ENCODE data around the gene PTGFRN.

The PTGFRN gene

DNA sequence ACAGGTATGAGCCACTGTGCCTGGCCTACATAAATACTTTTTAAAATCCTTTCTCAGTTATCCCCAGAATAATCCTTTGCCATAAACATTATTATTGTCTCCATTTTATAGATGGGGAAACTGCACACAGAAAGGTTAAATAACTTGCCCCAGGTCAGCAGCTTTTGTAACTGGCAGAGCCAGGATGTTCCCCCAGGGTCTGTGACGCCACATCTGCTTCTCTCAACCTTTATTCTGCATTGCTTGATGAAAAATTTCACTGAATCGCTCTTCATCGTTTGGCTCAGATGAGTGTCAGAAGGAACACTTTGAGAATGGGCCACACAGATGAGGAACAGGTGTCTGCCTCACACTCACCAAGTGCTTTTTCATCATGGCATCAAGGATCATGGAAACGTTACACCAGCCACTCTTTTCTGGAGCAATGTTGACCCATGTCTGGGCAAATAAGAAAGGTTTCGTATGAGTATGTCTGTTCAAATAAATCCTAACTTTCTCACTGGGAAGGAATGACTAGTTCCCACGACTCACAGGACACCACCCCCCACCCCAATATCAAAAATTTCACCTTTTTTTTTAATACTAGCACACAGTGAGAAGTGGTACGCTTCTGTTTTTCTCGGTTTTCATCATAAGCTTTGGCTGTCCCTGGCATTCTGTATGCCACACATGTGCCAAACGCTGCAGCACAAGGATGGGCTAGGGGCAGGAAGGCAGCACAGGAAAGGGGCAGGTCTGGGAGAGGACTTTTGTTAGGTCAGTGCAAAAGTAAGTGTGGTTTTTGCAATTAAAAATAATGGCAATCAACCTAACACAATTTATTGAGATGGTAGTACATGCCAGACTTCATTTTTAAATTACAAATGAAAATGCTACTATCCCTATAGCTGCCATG, 9.0 kb upstream of the PTGFRN start:
- DNase-seq (ENCODE audit: low read depth, low spot score) = no peak
- H3K9me3 ChIP-seq (ENCODE audit: low read depth, low read length) = no peaks in the 10 kb centered on the region
- H3K36me3 ChIP-seq (ENCODE audit: insufficient read depth, low read length) = no peaks in the 10 kb centered on the region
- no peak overlapping the region for H3K9ac ChIP-seq (ENCODE audit: insufficient read length)
- no peak for TF ChIP-seq FOXP2 (optimal IDR thresholded peaks at IDR 0.05; ENCODE audit: control extremely low read depth, extremely low read length, insufficient read depth)
- TF ChIP-seq POLR2AphosphoS5 (IDR thresholded peaks at IDR 0.05; ENCODE audit: borderline replicate concordance, low read depth, low read length) = no peak
- no peak for TF ChIP-seq EZH2 (IDR thresholded peaks at IDR 0.05)
- no peak overlapping the region for H3K4me3 ChIP-seq
- H3K27ac ChIP-seq = no peak overlapping the region

- no peak for TF ChIP-seq EZH2 (IDR thresholded peaks at IDR 0.05)
- TF ChIP-seq FOXP2 (optimal IDR thresholded peaks at IDR 0.05; ENCODE audit: control extremely low read depth, extremely low read length, insufficient read depth) = no peak
Observed at GRCh38 chr1:116902027-116902426, 7.7 kb upstream of the PTGFRN start.

DNA sequence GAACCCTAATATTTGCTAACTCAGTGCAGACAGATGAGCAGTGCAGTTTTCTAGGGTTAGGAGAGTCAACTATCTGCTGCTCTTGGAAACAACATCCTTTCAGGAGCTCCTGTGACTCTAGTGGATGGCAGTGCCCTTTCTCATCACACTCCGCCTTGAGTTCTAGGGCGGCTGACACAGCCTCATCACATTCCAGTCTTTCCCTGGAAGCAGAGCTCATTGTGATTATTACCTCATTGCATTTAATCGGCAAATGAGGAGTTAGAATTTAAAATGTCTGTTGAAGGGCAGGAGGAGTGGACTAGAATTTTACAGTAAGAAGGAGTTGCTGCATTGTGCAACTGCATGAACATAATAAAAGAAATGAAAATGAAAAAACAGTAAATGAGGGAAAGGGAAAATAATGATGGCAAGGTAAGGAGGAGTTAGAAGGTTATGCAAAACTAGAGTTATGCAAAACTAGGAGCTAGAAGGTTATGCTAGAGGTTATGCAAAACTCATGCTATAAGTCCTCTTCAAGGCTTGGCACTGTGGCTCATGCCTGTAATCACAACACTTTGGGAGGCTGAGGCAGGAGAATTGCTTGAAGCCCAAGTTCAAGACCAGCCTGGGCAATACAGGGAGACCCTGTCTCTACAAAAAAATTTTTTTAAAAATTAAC, 6.9 kb upstream of the PTGFRN start:
- no peak for DNase-seq (ENCODE audit: low read depth, low spot score)
- Histone ChIP-seq H3K9me3 (ENCODE audit: low read depth, low read length) (no peaks in the 10 kb centered on the region), H3K4me3 (no peak overlapping the region), H3K36me3 (ENCODE audit: insufficient read depth, low read length) (no peaks in the 10 kb centered on the region), H3K27ac (no peak overlapping the region), H3K9ac (ENCODE audit: insufficient read length) (no peak overlapping the region)
- TF ChIP-seq POLR2AphosphoS5 (IDR thresholded peaks at IDR 0.05; ENCODE audit: borderline replicate concordance, low read depth, low read length) = no peak
- no peak for TF ChIP-seq EZH2 (IDR thresholded peaks at IDR 0.05)
- no peak for TF ChIP-seq FOXP2 (optimal IDR thresholded peaks at IDR 0.05; ENCODE audit: control extremely low read depth, extremely low read length, insufficient read depth)

More at GRCh38 chr1:116902027-116902426, 7.7 kb upstream of the PTGFRN start:
- no peaks in the 10 kb centered on the region for H3K36me3 ChIP-seq (ENCODE audit: insufficient read depth, low read length)
- no peak overlapping the region for H3K27ac ChIP-seq
- no peak for DNase-seq (ENCODE audit: low read depth, low spot score)
- H3K9ac ChIP-seq (ENCODE audit: insufficient read length) = no peak overlapping the region
- no peaks in the 10 kb centered on the region for H3K9me3 ChIP-seq (ENCODE audit: low read depth, low read length)
- no peak overlapping the region for H3K4me3 ChIP-seq

DNA sequence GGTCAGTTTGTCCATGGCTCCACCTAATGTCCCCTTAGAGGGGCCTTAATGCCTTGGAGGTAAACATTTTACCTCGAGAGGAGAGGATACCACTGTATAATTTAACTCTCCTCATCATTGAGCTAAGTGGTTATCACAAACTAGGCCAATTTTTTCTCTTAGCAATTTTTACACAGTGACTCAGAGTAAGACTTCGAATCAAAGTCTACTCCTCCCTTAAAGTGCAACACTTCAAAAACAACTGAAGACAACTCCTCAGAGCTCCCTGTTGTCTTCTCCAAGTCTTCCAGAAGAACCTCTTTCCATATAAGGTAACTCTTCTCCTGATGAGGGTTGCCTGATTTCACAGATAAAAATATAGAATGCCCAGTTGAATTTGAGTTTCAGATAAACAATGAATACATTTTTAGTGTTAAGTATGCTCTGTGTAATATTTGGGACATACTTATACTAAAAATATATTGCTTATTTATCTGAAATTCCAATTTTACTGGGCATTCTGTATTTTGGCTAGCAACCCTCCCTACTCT, 4.9 kb upstream of the PTGFRN start:
- H3K9ac ChIP-seq (ENCODE audit: insufficient read length) = no peak overlapping the region
- no peak for DNase-seq (ENCODE audit: low read depth, low spot score)
- H3K4me3 ChIP-seq = no peak overlapping the region
- H3K36me3 ChIP-seq (ENCODE audit: insufficient read depth, low read length) = no peaks in the 10 kb centered on the region
- H3K27ac ChIP-seq = no peak overlapping the region
- no peaks in the 10 kb centered on the region for H3K9me3 ChIP-seq (ENCODE audit: low read depth, low read length)
- TF ChIP-seq POLR2AphosphoS5 (IDR thresholded peaks at IDR 0.05; ENCODE audit: borderline replicate concordance, low read depth, low read length) (no peak), EZH2 (IDR thresholded peaks at IDR 0.05) (no peak), FOXP2 (optimal IDR thresholded peaks at IDR 0.05; ENCODE audit: control extremely low read depth, extremely low read length, insufficient read depth) (no peak)

DNA sequence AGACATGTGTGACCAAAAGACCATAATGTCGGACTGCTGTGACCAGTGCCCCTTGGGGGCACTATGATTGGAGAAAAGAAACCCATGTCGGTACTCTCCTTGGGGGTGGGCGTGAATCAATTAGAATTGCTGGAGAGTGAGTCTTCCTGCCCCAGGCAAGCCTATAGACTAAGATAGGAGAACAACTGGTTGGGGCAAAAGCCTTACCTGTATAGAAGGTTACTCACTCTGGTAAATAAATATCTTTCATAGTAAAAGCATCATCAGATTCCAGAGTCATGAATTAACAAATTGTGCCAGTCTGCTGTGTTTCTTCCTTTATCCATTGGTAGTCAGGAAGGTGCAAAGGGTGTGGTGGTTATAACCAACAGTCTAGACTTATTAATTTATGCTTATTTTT, 2.9 kb upstream of the PTGFRN start:
- H3K27ac ChIP-seq = no peak overlapping the region
- H3K36me3 ChIP-seq (ENCODE audit: insufficient read depth, low read length) = no peaks in the 10 kb centered on the region
- no peak overlapping the region for H3K9ac ChIP-seq (ENCODE audit: insufficient read length)
- H3K9me3 ChIP-seq (ENCODE audit: low read depth, low read length) = no peaks in the 10 kb centered on the region
- DNase-seq (ENCODE audit: low read depth, low spot score) = no peak
- H3K4me3 ChIP-seq = no peak overlapping the region
- no peak for TF ChIP-seq POLR2AphosphoS5 (IDR thresholded peaks at IDR 0.05; ENCODE audit: borderline replicate concordance, low read depth, low read length)
- no peak for TF ChIP-seq EZH2 (IDR thresholded peaks at IDR 0.05)
- TF ChIP-seq FOXP2 (optimal IDR thresholded peaks at IDR 0.05; ENCODE audit: control extremely low read depth, extremely low read length, insufficient read depth) = no peak

DNA sequence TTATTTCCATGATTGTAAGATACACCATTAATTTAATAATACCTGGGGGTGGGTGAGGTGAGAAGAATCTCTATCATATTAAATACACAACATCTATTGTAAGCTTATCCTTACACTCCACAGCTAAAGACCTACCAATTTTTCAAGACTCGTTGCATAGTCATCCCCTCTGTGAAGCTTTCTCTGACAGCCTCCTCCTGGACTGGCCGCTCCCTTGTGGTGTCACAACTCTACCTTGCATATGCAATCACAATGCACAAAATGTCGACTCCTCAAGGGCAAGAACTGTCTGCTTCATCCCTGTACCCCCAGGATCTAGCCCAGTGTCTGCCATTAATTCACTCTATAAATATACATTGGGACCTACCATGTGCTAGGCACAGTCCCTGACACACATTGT, 2.4 kb upstream of the PTGFRN start:
- no peak overlapping the region for H3K9ac ChIP-seq (ENCODE audit: insufficient read length)
- TF ChIP-seq POLR2AphosphoS5 (IDR thresholded peaks at IDR 0.05; ENCODE audit: borderline replicate concordance, low read depth, low read length) (no peak), FOXP2 (optimal IDR thresholded peaks at IDR 0.05; ENCODE audit: control extremely low read depth, extremely low read length, insufficient read depth) (no peak), EZH2 (IDR thresholded peaks at IDR 0.05) (no peak)
- H3K36me3 ChIP-seq (ENCODE audit: insufficient read depth, low read length) = no peaks in the 10 kb centered on the region
- no peak overlapping the region for H3K4me3 ChIP-seq
- no peak for DNase-seq (ENCODE audit: low read depth, low spot score)
- no peaks in the 10 kb centered on the region for H3K9me3 ChIP-seq (ENCODE audit: low read depth, low read length)
- no peak overlapping the region for H3K27ac ChIP-seq

GRCh38 chr1:116908266-116908665, 1.4 kb upstream of the PTGFRN start:
- Histone ChIP-seq H3K27ac (no peak overlapping the region), H3K4me3 (no peak overlapping the region), H3K9me3 (ENCODE audit: low read depth, low read length) (no peaks in the 10 kb centered on the region), H3K36me3 (ENCODE audit: insufficient read depth, low read length) (no peaks in the 10 kb centered on the region), H3K9ac (ENCODE audit: insufficient read length) (no peak overlapping the region)
- DNase-seq (ENCODE audit: low read depth, low spot score) = no peak
- no peak for TF ChIP-seq POLR2AphosphoS5 (IDR thresholded peaks at IDR 0.05; ENCODE audit: borderline replicate concordance, low read depth, low read length)
- TF ChIP-seq FOXP2 (optimal IDR thresholded peaks at IDR 0.05; ENCODE audit: control extremely low read depth, extremely low read length, insufficient read depth) = no peak
- no peak for TF ChIP-seq EZH2 (IDR thresholded peaks at IDR 0.05)

- Histone ChIP-seq H3K4me3 (peak overlapping the region; percentile 88), H3K9ac (ENCODE audit: insufficient read length) (peak overlapping the region; percentile 82), H3K9me3 (ENCODE audit: low read depth, low read length) (no peaks in the 10 kb centered on the region), H3K27ac (no peak overlapping the region), H3K36me3 (ENCODE audit: insufficient read depth, low read length) (no peaks in the 10 kb centered on the region)
- no peak for TF ChIP-seq EZH2 (IDR thresholded peaks at IDR 0.05)
- no peak for TF ChIP-seq FOXP2 (optimal IDR thresholded peaks at IDR 0.05; ENCODE audit: control extremely low read depth, extremely low read length, insufficient read depth)
- no peak for TF ChIP-seq POLR2AphosphoS5 (IDR thresholded peaks at IDR 0.05; ENCODE audit: borderline replicate concordance, low read depth, low read length)
- no peak for DNase-seq (ENCODE audit: low read depth, low spot score)
Observed at GRCh38 chr1:116908820-116909511, 750 bp upstream of the PTGFRN start.

All from SK-N-MC (cell line).